ENCODE results near the gene CENPI. TPM values are rescaled to one million over a fixed set of nuclear protein-coding genes. Genes with fewer than 3 reads are reported as not detected.

Gene CENPI
- total and polyA plus RNA-seq, 10 of the 15 experiments (the other 5 are each of a cell fraction or from before 2014, with no cell fraction given): 6.9 to 25.8 (median 17.5) TPM

DNA sequence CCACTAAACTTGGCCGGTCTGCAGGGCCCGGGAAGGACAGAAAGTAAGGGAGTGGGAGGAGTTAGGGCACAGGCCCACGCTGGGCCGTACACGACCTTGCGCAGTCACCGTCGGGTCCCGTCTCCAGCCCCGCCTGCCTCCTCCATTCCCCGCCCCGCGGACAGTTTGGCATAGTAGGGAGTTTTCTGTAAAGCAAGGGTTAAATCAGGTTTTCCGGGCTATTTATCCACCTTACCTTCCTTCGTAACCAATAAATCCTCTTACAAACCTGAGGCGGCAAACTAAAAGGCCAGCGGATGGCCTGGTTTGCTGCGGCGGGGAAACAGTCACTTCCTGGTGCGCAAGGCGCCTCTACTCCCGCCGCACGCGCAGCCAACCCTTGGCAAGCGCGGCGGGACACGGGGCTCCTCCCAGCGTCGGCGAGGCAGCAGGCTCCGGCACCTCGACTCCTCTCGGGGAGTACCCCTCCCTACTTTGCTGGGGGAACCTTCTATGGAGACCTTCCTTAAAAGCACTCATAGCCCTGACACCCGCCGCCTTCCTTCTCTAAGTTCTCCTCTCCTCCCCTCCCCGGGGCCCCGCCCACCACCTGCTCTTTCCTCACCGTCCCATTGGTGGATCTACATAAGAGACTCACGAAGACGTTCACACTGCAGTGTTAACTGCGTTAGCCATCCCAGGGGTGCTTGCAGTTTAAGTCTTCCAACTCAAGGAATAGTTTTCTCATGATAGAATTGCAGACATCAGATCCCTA, 46.3 kb upstream of the CENPI start, which contains the start of gene TRMT2B (continued):
- TF ChIP-seq, protein P1, sequence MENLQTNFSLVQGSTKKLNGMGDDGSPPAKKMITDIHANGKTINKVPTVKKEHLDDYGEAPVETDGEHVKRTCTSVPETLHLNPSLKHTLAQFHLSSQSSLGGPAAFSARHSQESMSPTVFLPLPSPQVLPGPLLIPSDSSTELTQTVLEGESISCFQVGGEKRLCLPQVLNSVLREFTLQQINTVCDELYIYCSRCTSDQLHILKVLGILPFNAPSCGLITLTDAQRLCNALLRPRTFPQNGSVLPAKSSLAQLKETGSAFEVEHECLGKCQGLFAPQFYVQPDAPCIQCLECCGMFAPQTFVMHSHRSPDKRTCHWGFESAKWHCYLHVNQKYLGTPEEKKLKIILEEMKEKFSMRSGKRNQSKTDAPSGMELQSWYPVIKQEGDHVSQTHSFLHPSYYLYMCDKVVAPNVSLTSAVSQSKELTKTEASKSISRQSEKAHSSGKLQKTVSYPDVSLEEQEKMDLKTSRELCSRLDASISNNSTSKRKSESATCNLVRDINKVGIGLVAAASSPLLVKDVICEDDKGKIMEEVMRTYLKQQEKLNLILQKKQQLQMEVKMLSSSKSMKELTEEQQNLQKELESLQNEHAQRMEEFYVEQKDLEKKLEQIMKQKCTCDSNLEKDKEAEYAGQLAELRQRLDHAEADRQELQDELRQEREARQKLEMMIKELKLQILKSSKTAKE (IDR thresholded peaks at IDR 0.05; ENCODE audit: low read depth, poor library complexity, severe bottlenecking): no peak
- no peak for TF ChIP-seq SMARCA5 (IDR thresholded peaks at IDR 0.05)
- TF ChIP-seq, protein P2, sequence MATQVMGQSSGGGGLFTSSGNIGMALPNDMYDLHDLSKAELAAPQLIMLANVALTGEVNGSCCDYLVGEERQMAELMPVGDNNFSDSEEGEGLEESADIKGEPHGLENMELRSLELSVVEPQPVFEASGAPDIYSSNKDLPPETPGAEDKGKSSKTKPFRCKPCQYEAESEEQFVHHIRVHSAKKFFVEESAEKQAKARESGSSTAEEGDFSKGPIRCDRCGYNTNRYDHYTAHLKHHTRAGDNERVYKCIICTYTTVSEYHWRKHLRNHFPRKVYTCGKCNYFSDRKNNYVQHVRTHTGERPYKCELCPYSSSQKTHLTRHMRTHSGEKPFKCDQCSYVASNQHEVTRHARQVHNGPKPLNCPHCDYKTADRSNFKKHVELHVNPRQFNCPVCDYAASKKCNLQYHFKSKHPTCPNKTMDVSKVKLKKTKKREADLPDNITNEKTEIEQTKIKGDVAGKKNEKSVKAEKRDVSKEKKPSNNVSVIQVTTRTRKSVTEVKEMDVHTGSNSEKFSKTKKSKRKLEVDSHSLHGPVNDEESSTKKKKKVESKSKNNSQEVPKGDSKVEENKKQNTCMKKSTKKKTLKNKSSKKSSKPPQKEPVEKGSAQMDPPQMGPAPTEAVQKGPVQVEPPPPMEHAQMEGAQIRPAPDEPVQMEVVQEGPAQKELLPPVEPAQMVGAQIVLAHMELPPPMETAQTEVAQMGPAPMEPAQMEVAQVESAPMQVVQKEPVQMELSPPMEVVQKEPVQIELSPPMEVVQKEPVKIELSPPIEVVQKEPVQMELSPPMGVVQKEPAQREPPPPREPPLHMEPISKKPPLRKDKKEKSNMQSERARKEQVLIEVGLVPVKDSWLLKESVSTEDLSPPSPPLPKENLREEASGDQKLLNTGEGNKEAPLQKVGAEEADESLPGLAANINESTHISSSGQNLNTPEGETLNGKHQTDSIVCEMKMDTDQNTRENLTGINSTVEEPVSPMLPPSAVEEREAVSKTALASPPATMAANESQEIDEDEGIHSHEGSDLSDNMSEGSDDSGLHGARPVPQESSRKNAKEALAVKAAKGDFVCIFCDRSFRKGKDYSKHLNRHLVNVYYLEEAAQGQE (IDR thresholded peaks at IDR 0.05; ENCODE audit: low read depth, low read length): no peak
- 0 out of 2 replicates have a peak, but pooled peaks have one; percentile 18 for TF ChIP-seq NRF1 (conservative IDR thresholded peaks at IDR 0.05; ENCODE audit: low read depth, low read length)
- TF ChIP-seq ZNF217 (IDR thresholded peaks at IDR 0.05): no peak
- no peak for TF ChIP-seq HDGF (IDR thresholded peaks at IDR 0.05)
- TF ChIP-seq, protein P3, sequence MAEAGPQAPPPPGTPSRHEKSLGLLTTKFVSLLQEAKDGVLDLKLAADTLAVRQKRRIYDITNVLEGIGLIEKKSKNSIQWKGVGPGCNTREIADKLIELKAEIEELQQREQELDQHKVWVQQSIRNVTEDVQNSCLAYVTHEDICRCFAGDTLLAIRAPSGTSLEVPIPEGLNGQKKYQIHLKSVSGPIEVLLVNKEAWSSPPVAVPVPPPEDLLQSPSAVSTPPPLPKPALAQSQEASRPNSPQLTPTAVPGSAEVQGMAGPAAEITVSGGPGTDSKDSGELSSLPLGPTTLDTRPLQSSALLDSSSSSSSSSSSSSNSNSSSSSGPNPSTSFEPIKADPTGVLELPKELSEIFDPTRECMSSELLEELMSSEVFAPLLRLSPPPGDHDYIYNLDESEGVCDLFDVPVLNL (IDR thresholded peaks at IDR 0.05; ENCODE audit: low read depth, low read length): no peak
- TF ChIP-seq, protein P4, sequence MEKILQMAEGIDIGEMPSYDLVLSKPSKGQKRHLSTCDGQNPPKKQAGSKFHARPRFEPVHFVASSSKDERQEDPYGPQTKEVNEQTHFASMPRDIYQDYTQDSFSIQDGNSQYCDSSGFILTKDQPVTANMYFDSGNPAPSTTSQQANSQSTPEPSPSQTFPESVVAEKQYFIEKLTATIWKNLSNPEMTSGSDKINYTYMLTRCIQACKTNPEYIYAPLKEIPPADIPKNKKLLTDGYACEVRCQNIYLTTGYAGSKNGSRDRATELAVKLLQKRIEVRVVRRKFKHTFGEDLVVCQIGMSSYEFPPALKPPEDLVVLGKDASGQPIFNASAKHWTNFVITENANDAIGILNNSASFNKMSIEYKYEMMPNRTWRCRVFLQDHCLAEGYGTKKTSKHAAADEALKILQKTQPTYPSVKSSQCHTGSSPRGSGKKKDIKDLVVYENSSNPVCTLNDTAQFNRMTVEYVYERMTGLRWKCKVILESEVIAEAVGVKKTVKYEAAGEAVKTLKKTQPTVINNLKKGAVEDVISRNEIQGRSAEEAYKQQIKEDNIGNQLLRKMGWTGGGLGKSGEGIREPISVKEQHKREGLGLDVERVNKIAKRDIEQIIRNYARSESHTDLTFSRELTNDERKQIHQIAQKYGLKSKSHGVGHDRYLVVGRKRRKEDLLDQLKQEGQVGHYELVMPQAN (conservative IDR thresholded peaks at IDR 0.05): peak; percentile 36; the same call in 1 of the 2 replicates
- TF ChIP-seq SREBF2 (IDR thresholded peaks at IDR 0.05; ENCODE audit: low read length): no peak
- TF ChIP-seq POU2F2 (IDR thresholded peaks at IDR 0.05; ENCODE audit: borderline replicate concordance, low read depth, low read length): no peak
- no peak for TF ChIP-seq CHD4 (IDR thresholded peaks at IDR 0.05)
- TF ChIP-seq, protein P5, sequence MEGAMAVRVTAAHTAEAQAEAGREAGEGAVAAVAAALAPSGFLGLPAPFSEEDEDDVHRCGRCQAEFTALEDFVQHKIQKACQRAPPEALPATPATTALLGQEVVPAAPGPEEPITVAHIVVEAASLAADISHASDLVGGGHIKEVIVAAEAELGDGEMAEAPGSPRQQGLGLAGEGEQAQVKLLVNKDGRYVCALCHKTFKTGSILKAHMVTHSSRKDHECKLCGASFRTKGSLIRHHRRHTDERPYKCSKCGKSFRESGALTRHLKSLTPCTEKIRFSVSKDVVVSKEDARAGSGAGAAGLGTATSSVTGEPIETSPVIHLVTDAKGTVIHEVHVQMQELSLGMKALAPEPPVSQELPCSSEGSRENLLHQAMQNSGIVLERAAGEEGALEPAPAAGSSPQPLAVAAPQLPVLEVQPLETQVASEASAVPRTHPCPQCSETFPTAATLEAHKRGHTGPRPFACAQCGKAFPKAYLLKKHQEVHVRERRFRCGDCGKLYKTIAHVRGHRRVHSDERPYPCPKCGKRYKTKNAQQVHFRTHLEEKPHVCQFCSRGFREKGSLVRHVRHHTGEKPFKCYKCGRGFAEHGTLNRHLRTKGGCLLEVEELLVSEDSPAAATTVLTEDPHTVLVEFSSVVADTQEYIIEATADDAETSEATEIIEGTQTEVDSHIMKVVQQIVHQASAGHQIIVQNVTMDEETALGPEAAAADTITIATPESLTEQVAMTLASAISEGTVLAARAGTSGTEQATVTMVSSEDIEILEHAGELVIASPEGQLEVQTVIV (IDR thresholded peaks at IDR 0.05; ENCODE audit: borderline replicate concordance, partially characterized antibody): peak; percentile 60
- TF ChIP-seq ZNF384 (IDR thresholded peaks at IDR 0.05; ENCODE audit: borderline replicate concordance, low read depth, low read length): no peak
- TF ChIP-seq, protein P6, sequence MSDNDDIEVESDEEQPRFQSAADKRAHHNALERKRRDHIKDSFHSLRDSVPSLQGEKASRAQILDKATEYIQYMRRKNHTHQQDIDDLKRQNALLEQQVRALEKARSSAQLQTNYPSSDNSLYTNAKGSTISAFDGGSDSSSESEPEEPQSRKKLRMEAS (IDR thresholded peaks at IDR 0.05; ENCODE audit: low read depth, low read length): no peak
- TF ChIP-seq, protein P7, sequence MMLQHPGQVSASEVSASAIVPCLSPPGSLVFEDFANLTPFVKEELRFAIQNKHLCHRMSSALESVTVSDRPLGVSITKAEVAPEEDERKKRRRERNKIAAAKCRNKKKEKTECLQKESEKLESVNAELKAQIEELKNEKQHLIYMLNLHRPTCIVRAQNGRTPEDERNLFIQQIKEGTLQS (IDR thresholded peaks at IDR 0.05; ENCODE audit: borderline replicate concordance, extremely low read depth, low read depth, low read length): no peak
- no peak for TF ChIP-seq HCFC1 (IDR thresholded peaks at IDR 0.05; ENCODE audit: low read length)
- no peak for TF ChIP-seq SP1 (IDR thresholded peaks at IDR 0.05; ENCODE audit: low read depth, low read length)

All from GM12878 (cell line).